DND-41 (cell line): ENCODE measurements around the gene CLECL1.

Source experiments
- EZH2 ChIP-seq: IDR thresholded peaks from 3 replicates; pipeline ENCODE4 v1.6.1; 2012; ENCODE audit warnings: borderline replicate concordance, low read depth, mild to moderate bottlenecking, moderate library complexity, low read length, inconsistent platforms; ENCODE audit not compliant: severe bottlenecking
- TF ChIP-seq, protein P1 (sequence below): IDR thresholded peaks from 2 replicates; pipeline ENCODE4 v1.5.1; 2012; ENCODE audit warnings: borderline replicate concordance, low read length, moderate library complexity, mild to moderate bottlenecking; ENCODE audit not compliant: poor library complexity, severe bottlenecking; ENCODE audit errors: extremely low read depth

- TF ChIP-seq, protein P1, sequence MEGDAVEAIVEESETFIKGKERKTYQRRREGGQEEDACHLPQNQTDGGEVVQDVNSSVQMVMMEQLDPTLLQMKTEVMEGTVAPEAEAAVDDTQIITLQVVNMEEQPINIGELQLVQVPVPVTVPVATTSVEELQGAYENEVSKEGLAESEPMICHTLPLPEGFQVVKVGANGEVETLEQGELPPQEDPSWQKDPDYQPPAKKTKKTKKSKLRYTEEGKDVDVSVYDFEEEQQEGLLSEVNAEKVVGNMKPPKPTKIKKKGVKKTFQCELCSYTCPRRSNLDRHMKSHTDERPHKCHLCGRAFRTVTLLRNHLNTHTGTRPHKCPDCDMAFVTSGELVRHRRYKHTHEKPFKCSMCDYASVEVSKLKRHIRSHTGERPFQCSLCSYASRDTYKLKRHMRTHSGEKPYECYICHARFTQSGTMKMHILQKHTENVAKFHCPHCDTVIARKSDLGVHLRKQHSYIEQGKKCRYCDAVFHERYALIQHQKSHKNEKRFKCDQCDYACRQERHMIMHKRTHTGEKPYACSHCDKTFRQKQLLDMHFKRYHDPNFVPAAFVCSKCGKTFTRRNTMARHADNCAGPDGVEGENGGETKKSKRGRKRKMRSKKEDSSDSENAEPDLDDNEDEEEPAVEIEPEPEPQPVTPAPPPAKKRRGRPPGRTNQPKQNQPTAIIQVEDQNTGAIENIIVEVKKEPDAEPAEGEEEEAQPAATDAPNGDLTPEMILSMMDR = no peak
- no peak for TF ChIP-seq EZH2
These were observed 47.0 kb downstream of the CLECL1 start for GRCh38 chr12:9685915-9686314.
